Heart left ventricle (tissue), 13 donors: Measurements from ENCODE around the gene TKFC.

Experiments used
- CTCF ChIP-seq, 12 donors: fragments of 200-600 bp; sonication (generic) in 4 of 12; IDR thresholded peaks; one replicate each; pipeline versions ENCODE4 v1.5.0 to v1.8.0; 2018 to 2022; ENCODE audit warnings: antibody characterized with exemption in 12 of 12, mild to moderate bottlenecking in 5 of 12
- POLR2A ChIP-seq, 2 donors: fragments of 450-650 bp; IDR thresholded peaks; one replicate each; pipeline ENCODE4 v1.6.1; 2017; ENCODE audit warnings: antibody characterized with exemption in 2 of 2, mild to moderate bottlenecking in 2 of 2, moderate library complexity in 2 of 2
- donor health status: ischemic (EF 13 %, LVEDD 7.1; RV severe dilation, severe dysfunction).
- donor health status: DM: no; HTN: yes; CAD: no.
- donor health status: DM: no; HTN: no; CAD: no.
- donor health status: ischemic (EF 25% LVEDD 6.9; RV normal size, moderate dysfunction).
- donor health status: ischemic (EF 25% LVEDD 5.7; RV mildly dilated, moderate dysfunction).
- donor health status: ischemic (EF 35%, LVEDD 5.7; RV mildly dilated, moderate dysfunction).
- donor health status: nonischemic (EF 11% LVEDD 7.7; RV severe dilation, severe dysfunction).
- donor health status: DM: yes; HTN: yes; CAD: no.
- donor health status: PGD.
- donor health status: ischemic (EF 29% LVEDD 5.4; RV normal size, mild dysfunction).
- donor health status: nonischemic (EF 23%, LVEDD 6.1; RV moderate dilation, normal function).

GRCh38 chr11:61349916-61350315, 16.9 kb downstream of the TKFC start:
- no peak for TF ChIP-seq CTCF (IDR thresholded peaks at IDR 0.05)
- TF ChIP-seq POLR2A (IDR thresholded peaks at IDR 0.05): no peak
